Effector CD8-positive, alpha-beta T cell (primary cell): ENCODE results near the gene PDE1C.

Source experiments
- DNase-seq: peaks from one replicate; lab custom pipeline; 2025; lab: John Stamatoyannopoulos, UW

Gene PDE1C

DNA sequence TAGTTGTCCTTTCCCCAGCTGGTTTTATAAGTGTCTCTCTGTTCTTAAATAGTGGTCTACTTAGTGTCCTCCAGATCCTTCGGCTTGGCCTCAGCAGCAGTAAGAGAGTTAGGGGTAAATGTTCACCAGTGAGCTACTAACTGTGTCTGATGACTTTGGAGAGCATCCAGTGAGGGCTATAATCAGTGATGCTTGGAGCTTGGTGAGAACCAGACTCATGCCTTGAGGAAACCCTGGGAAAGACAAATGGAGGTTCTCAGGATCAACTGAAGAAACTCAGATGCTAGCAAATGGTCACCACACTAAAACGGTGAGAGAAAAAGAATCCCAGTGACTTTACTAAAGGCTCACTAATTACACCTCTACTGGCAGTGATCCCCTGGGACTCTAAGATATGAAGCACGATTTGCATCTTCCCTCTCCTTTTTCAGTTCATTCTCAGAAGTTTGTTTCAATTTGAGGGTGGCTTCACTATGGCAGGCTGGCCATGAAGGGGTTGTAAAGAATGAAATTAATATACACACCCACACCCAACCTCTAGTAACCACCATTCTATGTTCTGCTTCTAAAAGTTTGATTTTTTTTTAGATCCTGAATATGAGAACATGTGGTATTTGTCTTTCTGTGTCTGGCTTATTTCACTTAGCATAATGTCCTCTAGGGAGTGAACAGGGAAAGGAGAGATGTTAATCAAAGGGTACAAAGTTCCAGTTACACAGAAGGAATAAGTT is 177.9 kb downstream of the PDE1C start:
- no peak for DNase-seq

DNA sequence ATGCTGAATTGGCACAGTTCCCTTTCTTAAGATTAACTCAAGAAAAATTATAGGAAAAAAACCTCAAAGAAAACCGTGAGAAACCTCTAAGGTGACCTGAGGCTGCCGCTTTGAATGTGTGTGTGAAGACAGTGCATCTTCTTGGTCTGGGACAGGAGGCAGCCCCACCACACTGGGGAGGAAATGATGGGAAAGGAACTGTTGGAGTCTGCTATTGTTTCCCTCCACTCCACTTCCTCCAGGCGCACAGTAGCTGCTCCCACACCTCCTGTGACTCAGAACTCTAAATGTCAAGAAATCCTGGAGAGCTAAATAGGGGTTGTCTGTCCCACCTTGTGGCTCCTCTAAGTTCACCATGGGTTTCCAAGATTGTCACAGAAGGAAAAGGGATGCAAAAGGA is 179.4 kb downstream of the PDE1C start:
- DNase-seq, result no peak

DNA sequence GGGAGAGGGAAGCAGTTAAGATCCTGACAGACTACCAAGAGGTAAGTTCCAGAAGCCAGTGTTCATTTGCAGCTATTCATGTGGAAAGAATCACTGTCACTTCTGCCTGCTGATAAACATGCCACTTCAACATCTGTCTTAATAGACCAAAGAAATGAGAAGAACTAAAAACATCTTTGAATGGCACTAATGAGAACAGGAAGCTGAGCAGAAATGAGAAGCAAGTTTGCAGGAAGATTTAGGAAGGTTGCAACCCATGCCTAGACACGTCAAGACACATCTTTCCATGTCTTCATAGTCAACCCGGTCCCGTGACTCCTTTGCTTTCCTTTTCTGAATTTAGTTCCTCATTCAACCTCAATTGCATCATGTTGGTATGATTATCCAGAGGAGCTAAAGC is 180.0 kb downstream of the PDE1C start:
- no peak for DNase-seq

DNA sequence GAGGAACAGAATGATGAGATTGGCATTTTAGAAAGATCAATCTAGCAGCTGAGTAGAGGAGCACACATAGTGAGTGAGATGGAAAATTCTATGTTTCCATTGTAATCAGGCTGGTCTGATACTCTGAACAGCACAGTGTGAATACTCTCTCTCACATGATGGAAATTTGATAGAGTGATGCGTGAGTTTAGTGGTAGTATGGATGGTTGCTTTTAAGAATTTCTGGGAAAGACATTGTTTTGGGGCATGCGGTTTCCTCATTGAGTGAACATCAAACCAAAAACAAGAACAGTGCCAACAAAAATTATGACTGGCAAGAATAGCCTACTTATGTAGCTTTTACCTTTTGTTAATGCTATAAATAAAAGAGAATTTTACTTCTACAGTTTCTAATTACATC is 183.2 kb downstream of the PDE1C start:
- no peak for DNase-seq

DNA sequence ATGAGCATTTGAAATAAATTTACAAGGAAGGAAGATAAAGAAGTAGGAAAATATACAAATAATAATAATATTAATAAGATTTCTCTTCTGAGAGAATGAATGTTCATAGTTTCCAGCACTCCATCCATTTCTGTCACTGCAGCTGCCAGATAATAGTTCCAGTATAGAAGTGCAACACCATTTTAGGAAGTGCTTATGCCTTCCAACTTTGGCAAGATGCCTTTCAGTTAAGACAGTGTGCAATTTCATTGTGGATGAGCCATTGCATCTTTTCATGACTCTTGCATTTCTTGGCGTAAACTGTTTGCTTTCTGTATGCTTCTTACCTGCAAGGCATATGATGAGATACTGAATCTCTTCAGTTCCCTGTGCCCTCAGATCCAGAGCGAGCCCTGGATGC is 185.0 kb downstream of the PDE1C start:
- DNase-seq, result no peak

DNA sequence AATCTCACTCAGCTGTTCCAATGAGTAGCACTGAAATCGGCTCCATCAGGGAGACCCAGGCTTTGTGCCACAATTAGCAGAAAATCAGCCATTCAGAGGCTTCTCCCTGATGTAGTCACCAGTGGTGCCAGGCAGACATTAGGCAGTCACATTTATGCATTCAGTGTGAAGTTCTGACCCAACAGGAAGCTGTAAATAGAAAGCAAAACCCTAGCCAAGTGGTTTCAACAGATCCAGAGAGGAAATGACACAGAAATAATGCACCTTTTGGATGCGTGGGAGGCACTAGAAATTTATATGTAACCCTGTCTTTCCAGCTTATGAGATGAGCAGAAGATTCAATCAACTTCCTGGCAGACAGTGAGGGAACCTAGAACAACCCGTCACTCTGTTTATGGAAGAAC is 186.4 kb downstream of the PDE1C start:
- no peak for DNase-seq

DNA sequence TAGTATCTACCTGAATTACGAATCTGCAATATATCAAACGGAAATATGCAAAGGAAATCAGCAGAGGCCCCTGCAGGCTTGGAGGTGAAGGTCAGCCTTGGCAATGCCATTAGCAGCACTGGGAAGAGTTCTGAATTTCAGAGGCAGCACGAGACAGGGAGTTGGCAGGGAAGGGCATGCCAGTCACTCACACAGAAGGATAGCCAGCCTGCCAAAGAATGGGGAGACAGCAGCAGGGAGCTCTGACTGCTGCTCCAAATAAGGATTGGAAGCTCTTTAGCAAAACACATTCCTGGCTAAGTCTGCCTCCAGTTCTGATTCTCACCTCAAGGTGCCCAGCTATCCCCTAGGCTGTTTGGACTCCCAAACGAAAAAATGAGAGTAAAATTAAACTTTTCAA is 188.0 kb downstream of the PDE1C start:
- DNase-seq, result no peak

DNA sequence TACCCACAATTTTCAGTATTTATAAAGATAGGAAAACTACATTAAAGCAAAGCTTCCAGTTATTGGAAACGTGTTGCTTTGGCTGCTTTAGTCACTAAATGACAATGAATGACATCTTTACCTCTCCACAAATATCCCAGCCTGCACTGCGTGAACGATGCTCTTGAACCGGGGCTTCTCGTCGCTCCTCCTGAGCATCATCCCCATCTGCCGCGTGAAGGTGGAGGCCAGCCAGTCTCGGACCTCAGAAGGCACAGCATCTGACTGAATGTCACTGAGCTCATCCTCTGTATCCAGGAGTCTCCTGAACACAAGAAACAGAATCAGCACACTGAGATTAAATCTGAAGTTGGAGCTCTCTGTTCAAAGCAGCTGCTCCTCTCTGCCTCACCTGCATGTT is 191.3 kb downstream of the PDE1C start:
- DNase-seq, result no peak

DNA sequence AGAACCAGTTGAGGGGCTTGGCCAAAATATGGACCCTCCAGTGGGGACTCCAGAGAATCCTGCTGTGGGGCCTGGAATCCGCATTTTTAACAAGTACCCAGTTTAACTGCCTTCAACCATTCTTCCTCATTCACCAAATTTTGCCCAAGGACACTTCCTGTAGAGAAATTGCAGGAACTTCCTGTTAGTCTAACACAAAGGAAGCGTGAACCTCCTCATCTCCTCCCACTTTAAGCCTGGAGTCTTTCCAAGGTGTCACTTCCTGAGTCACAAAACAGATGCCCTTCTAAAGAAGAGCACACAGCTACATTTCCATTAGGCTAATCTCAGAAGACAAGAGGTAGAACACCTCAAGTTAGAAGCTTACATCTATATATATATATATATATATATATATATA is 194.8 kb downstream of the PDE1C start:
- DNase-seq, result no peak

DNA sequence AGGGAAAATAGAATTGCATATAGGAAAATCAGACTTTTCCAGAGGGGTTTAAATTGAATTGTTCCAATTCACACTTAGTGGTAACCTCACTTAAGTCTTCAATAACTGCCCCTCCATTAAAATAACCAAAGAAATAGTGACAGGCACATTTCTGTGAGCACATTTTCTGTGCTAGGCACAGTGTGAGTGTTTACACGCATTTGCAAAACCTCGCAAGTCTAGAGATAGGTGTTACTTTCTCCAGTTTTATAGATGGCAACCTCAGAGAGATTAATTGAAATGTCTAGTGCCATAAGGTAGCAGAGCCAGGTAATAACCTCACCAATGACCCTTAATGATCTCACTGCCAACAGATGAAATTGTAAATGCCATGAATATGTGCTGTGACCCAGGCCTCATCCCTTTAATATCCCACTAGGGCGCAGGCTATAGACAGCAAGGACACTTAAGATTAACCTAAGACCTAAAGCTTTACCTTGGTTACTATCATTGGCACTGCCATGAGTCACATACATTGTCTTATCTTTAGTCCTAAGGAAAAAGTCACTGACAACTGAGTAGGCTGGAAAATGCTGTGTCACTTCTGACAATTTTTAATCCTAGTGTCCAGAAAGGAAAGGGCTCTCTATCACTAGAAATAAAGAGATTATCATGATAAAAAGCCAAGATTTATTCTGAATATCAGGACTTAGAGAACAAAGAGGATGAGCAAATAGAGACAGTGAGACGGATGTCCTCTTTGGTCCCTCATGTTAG is 195.4 kb downstream of the PDE1C start:
- no peak for DNase-seq

DNA sequence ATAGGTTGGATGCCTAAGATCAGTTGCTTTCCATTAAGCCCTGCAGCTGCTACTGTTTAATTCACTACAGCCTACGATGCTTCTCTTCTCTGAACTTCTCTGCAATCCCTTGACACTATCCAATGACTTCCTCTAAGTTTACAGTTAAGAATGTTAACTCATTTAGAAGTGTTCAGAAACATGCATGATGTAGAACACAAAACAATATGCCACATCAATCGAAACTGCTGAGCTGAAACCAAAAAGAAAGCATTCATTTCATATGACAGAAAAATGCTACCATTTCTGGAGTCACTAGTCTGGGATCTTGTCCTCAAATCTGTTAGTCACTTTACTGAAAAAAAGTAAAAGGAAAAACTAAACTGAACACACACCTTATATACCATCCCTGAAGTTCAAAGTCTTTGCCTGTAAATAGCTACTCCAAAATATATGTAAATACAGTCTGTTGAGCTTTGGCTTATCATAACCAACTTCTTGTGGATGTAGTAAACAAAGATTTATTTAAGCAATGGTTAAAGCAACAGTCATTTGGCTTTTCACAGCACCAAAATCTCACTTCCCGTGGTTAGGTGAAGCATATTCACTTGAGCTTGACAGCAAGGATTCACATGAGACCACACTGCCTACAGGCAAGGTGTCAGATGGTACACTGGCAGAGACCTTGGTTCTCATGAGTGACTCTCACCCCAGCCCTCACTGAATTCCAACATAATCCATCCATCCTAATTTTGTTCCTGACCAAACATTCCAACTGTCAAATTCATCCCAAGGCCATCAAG is 196.2 kb downstream of the PDE1C start:
- no peak for DNase-seq

DNA sequence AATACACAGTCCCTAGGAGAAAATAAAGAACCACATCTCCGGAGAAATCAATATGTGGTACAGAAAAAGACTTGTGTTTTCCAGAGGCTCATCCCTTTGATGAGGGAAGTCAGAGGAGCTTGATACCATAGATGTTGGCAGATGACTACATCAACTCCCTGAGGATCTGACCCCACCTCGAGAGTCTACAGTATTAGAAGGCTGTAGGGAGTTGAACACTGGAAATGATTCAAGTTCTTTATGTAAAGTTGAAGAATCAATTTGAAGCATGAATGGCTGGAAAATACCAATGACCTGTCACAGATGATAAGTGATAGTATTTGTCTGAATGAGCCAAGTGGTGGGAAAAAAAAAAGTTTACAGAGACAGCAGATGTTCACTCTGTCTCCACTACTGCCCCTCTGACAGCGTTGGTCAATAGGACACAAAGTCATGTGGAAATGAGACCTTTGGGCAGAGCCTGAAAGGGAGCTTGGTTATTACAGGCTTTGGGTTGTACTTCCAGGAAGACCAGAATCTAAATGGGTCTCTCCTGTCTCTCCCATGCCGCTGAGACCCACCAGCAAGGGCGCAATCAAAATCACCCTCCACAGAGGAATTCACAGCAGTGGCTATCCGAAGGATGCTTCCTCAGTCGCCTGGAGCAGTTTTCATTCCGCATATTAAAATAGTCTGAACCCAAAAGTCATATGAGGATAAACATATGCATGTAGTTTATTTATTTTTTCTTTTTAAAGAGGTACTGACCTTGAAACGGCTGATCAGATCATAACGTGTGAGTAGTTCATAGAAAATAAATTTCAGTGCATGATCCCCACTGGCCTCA is 197.4 kb downstream of the PDE1C start:
- no peak for DNase-seq

DNA sequence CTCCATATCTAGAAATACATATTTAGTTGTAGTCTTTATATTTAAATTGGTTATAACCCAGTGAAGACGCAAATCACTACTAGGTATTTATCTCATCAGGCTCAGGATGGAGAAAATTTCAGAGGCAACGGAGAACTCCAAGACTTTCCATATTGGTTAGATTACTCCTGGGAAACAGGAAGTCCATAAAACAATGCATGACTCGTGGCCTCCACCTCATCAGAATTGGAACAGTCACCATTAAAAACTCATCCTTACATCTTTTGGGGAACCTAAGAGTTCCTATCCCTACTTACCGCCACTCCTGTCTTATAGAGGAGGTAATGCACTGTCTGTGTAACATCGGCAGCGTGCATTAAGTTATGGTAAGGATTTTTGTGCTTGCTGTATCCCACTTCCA is 205.6 kb downstream of the PDE1C start:
- no peak for DNase-seq

DNA sequence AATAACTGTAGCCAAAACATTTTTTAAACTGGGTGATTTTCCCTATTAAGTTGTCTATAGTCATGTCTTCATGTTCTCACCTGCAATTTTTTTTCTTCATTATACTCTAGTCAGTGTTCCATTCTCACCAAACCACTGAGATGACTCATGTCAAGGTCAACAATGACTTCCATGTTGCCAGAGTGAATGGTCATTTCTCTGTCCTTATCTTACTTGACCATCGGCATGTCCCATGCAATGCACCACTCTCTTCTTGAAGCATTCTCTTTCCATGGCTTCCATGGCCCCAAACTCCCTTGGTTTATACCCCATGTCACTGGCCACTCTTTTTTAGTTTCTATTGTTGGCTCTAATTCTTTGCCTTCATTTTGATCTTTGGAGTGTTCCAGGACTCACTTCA is 209.3 kb downstream of the PDE1C start:
- DNase-seq, result no peak

DNA sequence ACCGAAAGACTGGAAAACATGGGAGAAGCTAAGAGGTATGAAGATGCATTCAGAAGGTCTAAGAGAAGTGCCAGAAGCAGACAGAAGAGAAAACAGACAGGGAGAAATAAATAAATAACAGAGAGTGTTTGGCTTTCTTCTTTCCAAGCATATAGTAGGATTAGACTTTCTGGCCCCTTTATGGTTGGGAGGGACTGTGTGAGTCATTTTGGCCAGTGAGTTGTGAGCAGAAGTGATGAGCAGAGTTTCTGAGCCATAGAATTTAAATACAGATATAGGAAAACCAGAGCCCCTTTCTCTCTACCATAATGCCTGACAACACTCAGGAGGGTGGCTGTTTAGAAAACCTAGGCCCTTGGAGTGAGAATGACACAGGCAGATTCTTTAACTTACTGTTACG is 212.2 kb downstream of the PDE1C start:
- no peak for DNase-seq

DNA sequence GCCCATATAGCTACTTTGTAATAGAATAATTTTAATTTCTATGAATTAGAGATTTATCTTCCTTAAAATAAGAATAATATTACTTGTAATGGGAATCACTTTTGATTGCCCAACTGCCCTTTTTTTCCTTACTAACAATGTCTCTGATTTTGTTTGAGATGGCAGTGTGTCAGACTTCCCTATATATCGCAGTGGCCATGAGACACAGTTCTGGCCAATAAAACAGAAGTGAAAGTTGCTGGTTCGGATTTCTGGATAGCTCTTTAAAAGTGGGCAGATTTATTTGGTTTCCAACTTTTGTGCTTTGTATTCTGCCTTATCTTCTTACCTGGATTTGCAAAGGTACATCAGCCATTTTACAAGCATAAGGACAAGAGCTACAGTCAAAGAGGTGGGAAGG is 213.0 kb downstream of the PDE1C start:
- DNase-seq, result no peak

DNA sequence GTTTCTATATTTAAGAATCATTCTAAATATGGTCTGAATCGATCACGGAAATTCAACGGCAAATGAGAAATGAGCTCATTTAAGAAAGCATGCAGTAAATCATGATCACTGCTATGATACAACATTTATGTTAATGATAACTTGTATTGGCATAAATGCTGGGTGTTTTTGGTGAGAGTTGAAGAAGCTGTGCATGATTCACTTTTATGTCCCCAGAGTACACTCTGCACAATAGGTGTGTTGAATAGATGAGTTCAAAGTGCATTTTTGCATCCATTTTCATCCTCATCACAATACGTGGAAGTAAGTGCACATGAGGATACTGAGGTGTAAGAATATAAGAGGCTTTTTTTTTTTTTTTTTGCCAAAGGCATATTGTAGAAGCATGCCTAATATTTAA is 213.9 kb downstream of the PDE1C start:
- no peak for DNase-seq

DNA sequence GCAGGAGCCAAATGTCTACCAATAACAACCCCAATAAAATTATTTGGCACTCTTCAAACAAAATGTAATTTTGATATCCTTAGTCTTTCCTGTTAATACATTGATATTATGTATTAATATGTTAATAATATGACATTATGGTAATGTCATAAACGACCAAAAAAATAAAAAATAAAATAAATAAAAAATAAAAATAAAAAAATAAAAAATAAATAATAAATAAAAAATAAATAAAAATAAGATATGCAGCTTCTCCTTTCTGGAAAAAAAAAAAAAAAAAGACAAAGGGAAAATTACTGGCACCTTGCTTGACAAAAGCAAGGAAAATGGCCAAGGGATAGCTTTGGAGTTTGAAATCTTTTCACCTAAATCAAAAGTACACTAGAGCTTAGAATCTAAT is 214.7 kb downstream of the PDE1C start:
- no peak for DNase-seq

DNA sequence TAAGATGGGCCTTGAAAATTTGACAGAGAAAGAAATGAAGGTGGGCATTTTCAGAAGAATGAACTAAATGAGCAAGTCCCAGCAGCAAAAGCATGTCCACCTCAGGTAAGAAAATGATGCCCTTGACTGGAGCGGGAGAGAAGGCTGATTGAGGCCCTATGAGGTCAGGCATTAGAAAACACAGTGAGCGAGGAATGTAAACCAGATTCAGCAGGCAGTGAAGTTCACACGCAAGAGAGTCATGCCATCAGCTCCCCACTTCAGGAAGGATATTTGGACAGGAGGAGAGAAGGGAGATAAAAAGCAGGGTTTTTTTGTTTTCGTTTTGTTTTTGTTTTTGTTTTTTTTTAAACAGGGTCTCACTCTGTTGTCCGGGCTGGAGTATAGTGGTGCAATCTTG is 216.8 kb downstream of the PDE1C start:
- DNase-seq, result no peak

DNA sequence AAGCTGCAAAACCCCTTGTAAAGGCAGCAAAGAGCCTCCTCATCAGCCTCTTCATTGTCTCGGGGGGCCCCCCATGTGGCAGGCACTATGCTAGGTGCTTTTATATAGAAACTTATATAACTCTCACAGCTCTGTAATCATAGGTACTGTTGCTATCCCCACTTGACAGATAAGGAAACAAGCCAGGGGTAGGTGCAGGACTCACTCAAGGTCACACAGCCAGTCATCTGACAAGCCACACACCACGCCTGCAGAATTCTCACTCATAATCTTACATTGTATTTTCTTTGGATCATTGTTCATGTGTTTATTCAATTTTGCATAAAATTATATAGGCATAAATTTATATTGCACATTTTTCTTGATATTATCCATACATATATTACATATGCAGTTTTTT is 217.7 kb downstream of the PDE1C start:
- no peak for DNase-seq

DNA sequence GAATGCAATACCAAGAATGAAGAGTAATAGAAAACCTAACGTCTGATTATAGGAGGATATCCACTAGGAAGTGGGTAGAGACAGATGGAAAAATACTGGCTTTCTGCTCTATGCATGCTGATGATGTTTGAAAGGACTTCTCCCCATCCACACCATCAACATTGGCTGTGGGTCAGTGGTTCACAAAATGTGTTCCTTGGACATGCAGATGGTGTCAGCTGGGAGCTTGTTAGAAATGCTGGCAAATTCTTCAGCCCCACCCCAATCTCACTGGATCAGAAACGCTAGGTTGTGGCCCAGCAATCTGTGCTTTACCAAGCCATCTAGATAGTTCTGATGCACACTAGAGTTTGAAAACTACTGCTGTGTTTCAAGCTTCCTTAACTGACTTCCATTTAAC is 219.1 kb downstream of the PDE1C start:
- no peak for DNase-seq

DNA sequence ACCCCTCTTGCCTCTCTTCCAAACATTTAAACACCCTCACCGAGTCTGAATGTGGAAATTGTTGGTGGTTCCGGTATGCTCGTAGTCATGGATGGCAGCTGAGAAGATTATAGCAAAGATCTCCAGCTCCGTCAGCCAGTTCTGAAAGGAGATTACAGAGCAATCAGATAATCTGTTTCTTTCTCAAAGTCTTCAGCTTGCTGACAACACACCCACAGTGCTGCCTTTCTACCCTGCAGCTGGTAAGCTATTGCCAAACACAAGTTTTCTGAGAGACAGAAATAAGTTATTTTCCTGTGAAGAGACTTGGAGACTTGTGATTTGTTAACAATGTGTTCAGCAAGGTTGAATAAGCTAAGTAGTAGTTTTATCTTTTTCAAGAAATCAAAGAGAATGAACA is 219.6 kb downstream of the PDE1C start:
- DNase-seq, result no peak
